ENCODE measurements around the gene MPZL3.

The MPZL3 gene

DNA sequence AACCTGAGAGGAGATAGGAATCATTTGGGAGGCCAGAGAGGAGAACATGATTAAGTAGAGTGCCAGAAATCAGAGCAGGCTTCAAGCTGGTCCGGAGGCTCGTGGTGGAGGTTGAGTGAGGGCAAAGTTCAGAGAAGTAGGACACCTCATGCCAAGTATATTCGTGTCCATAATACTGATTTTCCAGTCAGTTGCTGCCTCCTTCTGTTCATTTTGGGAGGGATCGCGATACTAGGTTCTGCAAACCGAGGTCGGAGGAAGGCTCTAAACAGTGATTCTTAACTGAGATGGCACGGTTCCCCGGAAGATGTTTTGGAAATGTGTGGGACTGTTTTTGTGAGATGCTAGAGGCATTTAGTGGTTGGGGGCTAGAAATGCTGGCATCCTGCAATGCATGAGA is 38.8 kb upstream of the MPZL3 start:
- Histone ChIP-seq H3K9me3 (ENCODE audit: insufficient read depth, low read length) (no peaks in the 10 kb centered on the region), H3K36me3 (ENCODE audit: insufficient read depth, insufficient read length, low read length) (no peaks in the 10 kb centered on the region), H3K9ac (ENCODE audit: insufficient read length, low read depth) (no peak overlapping the region), H3K4me1 (ENCODE audit: insufficient read depth, insufficient read length) (no peaks in the 10 kb centered on the region), H3K27me3 (ENCODE audit: insufficient read depth, insufficient read length) (no peaks in the 10 kb centered on the region), H3K4me3 (ENCODE audit: insufficient read length, low read depth) (no peak overlapping the region)
- peak; percentile 16 for DNase-seq (ENCODE audit: low read depth, low spot score)
- TF ChIP-seq YY1 (IDR thresholded peaks at IDR 0.05; ENCODE audit: insufficient read depth, insufficient read length) = no peak
- no peak for TF ChIP-seq SUZ12 (IDR thresholded peaks at IDR 0.05; ENCODE audit: extremely low read depth, insufficient read depth, insufficient read length)
- TF ChIP-seq ZNF274 (IDR thresholded peaks at IDR 0.05; ENCODE audit: low read depth, low read length) = no peak

DNA sequence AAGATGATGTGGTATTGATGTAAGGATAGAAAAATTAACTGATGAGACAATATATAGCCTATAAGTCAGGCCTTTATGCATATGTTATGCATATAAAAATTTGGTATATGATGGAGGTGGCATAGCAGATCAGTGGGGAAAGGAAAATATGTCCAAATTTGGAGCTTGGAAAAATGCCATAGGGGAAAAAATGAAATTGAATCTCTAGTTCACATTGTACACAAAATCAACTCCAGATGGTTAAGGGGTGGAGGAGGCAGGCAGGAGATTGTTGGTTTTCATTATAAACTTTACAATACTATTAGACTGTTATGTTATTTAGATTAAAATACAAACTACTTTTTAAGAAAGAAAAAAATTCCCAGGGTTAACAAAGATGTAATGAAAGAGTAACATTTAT is 37.2 kb upstream of the MPZL3 start:
- Histone ChIP-seq H3K36me3 (ENCODE audit: insufficient read depth, insufficient read length, low read length) (no peaks in the 10 kb centered on the region), H3K4me1 (ENCODE audit: insufficient read depth, insufficient read length) (no peaks in the 10 kb centered on the region), H3K4me3 (ENCODE audit: insufficient read length, low read depth) (no peak overlapping the region), H3K27me3 (ENCODE audit: insufficient read depth, insufficient read length) (no peaks in the 10 kb centered on the region), H3K9ac (ENCODE audit: insufficient read length, low read depth) (no peak overlapping the region), H3K9me3 (ENCODE audit: insufficient read depth, low read length) (no peaks in the 10 kb centered on the region)
- TF ChIP-seq ZNF274 (IDR thresholded peaks at IDR 0.05; ENCODE audit: low read depth, low read length) (no peak), SUZ12 (IDR thresholded peaks at IDR 0.05; ENCODE audit: extremely low read depth, insufficient read depth, insufficient read length) (no peak), YY1 (IDR thresholded peaks at IDR 0.05; ENCODE audit: insufficient read depth, insufficient read length) (no peak)
- DNase-seq (ENCODE audit: low read depth, low spot score) = no peak

DNA sequence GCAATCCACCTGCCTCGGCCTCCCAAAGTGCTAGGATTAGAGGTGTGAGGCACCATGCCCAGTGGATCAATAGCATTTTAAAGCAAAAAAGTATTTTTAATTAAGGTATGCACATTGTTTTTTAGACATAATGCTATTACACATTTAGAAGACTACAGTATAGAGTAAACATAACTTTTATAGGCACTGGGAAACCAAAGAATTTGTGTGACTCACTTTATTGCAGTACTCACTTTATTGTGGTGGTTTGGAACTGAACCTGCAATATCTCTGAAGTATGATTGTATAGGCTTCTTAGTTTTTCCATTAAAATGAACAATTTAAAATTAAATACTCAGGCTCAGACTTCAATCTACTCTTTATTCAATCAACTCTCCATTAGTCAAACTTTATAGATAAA is 34.8 kb upstream of the MPZL3 start:
- Histone ChIP-seq H3K9me3 (ENCODE audit: insufficient read depth, low read length) (no peaks in the 10 kb centered on the region), H3K4me1 (ENCODE audit: insufficient read depth, insufficient read length) (no peaks in the 10 kb centered on the region), H3K36me3 (ENCODE audit: insufficient read depth, insufficient read length, low read length) (no peaks in the 10 kb centered on the region), H3K4me3 (ENCODE audit: insufficient read length, low read depth) (no peak overlapping the region), H3K27me3 (ENCODE audit: insufficient read depth, insufficient read length) (no peaks in the 10 kb centered on the region), H3K9ac (ENCODE audit: insufficient read length, low read depth) (no peak overlapping the region)
- DNase-seq (ENCODE audit: low read depth, low spot score) = no peak
- TF ChIP-seq SUZ12 (IDR thresholded peaks at IDR 0.05; ENCODE audit: extremely low read depth, insufficient read depth, insufficient read length) (no peak), ZNF274 (IDR thresholded peaks at IDR 0.05; ENCODE audit: low read depth, low read length) (no peak), YY1 (IDR thresholded peaks at IDR 0.05; ENCODE audit: insufficient read depth, insufficient read length) (no peak)

DNA sequence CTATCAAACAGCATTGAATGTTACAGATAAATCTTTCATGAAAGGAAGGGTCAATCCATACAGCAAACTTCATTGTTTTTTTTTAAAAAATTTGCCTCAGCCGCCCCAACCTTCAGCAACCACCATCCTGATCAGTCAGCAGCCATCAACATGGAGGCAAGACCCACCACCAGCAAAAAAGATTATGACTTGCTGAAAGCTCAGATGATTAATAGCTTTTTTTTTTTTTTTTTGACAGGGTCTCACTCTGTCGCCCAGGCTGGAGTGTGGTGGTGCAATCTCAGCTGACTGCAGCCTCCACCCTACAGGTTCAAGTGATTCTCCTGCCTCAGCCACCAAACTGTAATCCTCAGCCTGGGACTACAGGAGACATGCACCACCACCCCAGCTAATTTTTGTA is 34.4 kb upstream of the MPZL3 start:
- no peak for DNase-seq (ENCODE audit: low read depth, low spot score)
- no peaks in the 10 kb centered on the region for H3K4me1 ChIP-seq (ENCODE audit: insufficient read depth, insufficient read length)
- H3K36me3 ChIP-seq (ENCODE audit: insufficient read depth, insufficient read length, low read length) = no peaks in the 10 kb centered on the region
- H3K27me3 ChIP-seq (ENCODE audit: insufficient read depth, insufficient read length) = no peaks in the 10 kb centered on the region
- no peaks in the 10 kb centered on the region for H3K9me3 ChIP-seq (ENCODE audit: insufficient read depth, low read length)
- H3K4me3 ChIP-seq (ENCODE audit: insufficient read length, low read depth) = no peak overlapping the region
- H3K9ac ChIP-seq (ENCODE audit: insufficient read length, low read depth) = no peak overlapping the region
- TF ChIP-seq ZNF274 (IDR thresholded peaks at IDR 0.05; ENCODE audit: low read depth, low read length) = no peak
- TF ChIP-seq SUZ12 (IDR thresholded peaks at IDR 0.05; ENCODE audit: extremely low read depth, insufficient read depth, insufficient read length) = no peak
- no peak for TF ChIP-seq YY1 (IDR thresholded peaks at IDR 0.05; ENCODE audit: insufficient read depth, insufficient read length)

DNA sequence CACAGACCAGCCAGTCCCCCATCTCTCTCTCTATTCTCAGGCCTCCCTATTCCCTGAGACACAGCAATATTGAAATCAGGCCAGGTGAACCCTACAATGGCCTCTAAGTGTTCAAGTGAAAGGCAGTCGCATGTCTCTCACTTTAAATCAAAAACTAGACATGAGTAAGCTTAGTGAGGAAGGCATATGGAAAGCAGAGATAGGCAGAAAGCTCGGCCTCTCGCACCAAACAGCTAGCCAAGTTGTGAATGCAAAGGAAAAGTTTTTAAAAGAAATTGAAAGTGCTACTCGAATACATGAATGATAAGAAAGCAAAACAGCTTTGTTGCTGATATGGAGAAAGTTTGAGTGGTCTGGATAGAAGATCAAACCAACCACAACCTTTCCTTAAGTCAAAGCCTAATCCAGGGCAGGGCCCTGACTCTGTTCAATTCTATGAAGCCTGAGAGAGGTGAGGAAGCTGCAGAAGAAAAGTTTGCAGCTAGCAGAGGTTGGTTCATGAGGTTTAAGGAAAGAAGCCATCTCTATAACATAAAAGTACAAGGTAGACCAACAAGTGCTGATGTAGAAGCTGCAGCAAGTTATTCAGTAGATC is 31.7 kb upstream of the MPZL3 start:
- no peak for DNase-seq (ENCODE audit: low read depth, low spot score)
- TF ChIP-seq ZNF274 (IDR thresholded peaks at IDR 0.05; ENCODE audit: low read depth, low read length) (no peak), YY1 (IDR thresholded peaks at IDR 0.05; ENCODE audit: insufficient read depth, insufficient read length) (no peak), SUZ12 (IDR thresholded peaks at IDR 0.05; ENCODE audit: extremely low read depth, insufficient read depth, insufficient read length) (no peak)
- Histone ChIP-seq H3K4me3 (ENCODE audit: insufficient read length, low read depth) (no peak overlapping the region), H3K27me3 (ENCODE audit: insufficient read depth, insufficient read length) (no peaks in the 10 kb centered on the region), H3K9ac (ENCODE audit: insufficient read length, low read depth) (no peak overlapping the region), H3K4me1 (ENCODE audit: insufficient read depth, insufficient read length) (no peaks in the 10 kb centered on the region), H3K9me3 (ENCODE audit: insufficient read depth, low read length) (no peaks in the 10 kb centered on the region), H3K36me3 (ENCODE audit: insufficient read depth, insufficient read length, low read length) (no peaks in the 10 kb centered on the region)

DNA sequence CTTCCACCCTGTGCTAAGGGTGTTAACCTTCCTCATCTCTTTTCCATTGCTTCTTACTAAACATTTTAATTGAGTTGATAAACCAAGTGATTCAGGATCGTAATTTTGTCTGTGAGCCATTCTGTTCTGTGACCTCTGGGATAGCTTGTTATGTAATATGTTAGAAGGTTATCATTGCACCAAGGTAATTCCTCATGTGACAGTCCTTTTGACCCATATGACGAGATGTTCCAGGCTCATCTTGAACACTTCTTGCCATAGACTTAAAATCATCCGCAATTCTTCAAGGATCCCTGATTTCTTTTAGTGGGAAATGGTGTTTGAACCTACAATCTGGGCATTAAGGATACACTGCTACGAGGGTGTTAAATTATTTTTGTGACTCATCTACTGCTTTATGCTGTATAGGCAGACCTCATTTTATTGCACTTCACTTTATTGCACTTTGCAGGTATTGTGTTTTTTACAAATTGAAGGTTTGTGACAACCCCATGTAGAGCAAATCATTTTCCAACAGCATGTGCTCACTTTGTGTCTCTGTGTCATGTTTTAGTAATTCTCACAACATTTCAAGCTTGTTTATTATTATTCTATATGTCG is 31.0 kb upstream of the MPZL3 start:
- no peaks in the 10 kb centered on the region for H3K36me3 ChIP-seq (ENCODE audit: insufficient read depth, insufficient read length, low read length)
- no peaks in the 10 kb centered on the region for H3K4me1 ChIP-seq (ENCODE audit: insufficient read depth, insufficient read length)
- no peak overlapping the region for H3K4me3 ChIP-seq (ENCODE audit: insufficient read length, low read depth)
- no peak overlapping the region for H3K9ac ChIP-seq (ENCODE audit: insufficient read length, low read depth)
- no peaks in the 10 kb centered on the region for H3K27me3 ChIP-seq (ENCODE audit: insufficient read depth, insufficient read length)
- H3K9me3 ChIP-seq (ENCODE audit: insufficient read depth, low read length) = no peaks in the 10 kb centered on the region
- TF ChIP-seq SUZ12 (IDR thresholded peaks at IDR 0.05; ENCODE audit: extremely low read depth, insufficient read depth, insufficient read length) = no peak
- no peak for TF ChIP-seq ZNF274 (IDR thresholded peaks at IDR 0.05; ENCODE audit: low read depth, low read length)
- no peak for TF ChIP-seq YY1 (IDR thresholded peaks at IDR 0.05; ENCODE audit: insufficient read depth, insufficient read length)
- DNase-seq (ENCODE audit: low read depth, low spot score) = no peak

DNA sequence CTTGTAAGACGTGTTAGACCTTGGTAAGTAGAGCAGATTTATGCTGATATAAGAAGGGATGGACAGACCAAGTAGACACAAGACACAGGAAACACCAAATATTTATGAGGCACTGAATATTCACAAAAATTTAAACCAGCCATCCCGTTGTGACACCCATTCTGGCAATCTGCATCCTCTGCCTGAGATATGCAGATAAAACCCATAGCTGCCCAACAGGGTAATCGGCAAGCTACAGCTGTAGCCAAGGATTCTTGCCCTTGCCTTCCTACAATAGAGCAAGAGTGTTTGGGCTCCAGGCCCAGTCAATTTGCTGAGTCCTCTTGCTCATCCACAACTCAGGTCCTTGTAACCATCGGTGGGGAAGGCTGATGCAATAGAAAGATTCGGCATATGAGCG is 30.4 kb upstream of the MPZL3 start:
- H3K9ac ChIP-seq (ENCODE audit: insufficient read length, low read depth) = no peak overlapping the region
- H3K27me3 ChIP-seq (ENCODE audit: insufficient read depth, insufficient read length) = no peaks in the 10 kb centered on the region
- no peak for TF ChIP-seq ZNF274 (IDR thresholded peaks at IDR 0.05; ENCODE audit: low read depth, low read length)
- TF ChIP-seq YY1 (IDR thresholded peaks at IDR 0.05; ENCODE audit: insufficient read depth, insufficient read length) = no peak
- TF ChIP-seq SUZ12 (IDR thresholded peaks at IDR 0.05; ENCODE audit: extremely low read depth, insufficient read depth, insufficient read length) = no peak
- H3K4me3 ChIP-seq (ENCODE audit: insufficient read length, low read depth) = no peak overlapping the region
- H3K36me3 ChIP-seq (ENCODE audit: insufficient read depth, insufficient read length, low read length) = no peaks in the 10 kb centered on the region
- no peaks in the 10 kb centered on the region for H3K9me3 ChIP-seq (ENCODE audit: insufficient read depth, low read length)
- DNase-seq (ENCODE audit: low read depth, low spot score) = no peak
- no peaks in the 10 kb centered on the region for H3K4me1 ChIP-seq (ENCODE audit: insufficient read depth, insufficient read length)

All from NT2/D1 (cell line).